Measurements from ENCODE around the gene TNS3. TPM values are rescaled to one million over a fixed set of nuclear protein-coding genes. Genes with fewer than 3 reads are reported as not detected.
A peak's percentile ranks its signal among the peaks of the same experiment; 100 is the strongest.
"Not testable (repeated sequence)": the region's sequence is repeated elsewhere in the genome, so short reads cannot be mapped to it uniquely, and the experiment has no call there.

TNS3 gene
- total RNA-seq, 1 experiment from 2014 or later: 97.2 TPM

DNA sequence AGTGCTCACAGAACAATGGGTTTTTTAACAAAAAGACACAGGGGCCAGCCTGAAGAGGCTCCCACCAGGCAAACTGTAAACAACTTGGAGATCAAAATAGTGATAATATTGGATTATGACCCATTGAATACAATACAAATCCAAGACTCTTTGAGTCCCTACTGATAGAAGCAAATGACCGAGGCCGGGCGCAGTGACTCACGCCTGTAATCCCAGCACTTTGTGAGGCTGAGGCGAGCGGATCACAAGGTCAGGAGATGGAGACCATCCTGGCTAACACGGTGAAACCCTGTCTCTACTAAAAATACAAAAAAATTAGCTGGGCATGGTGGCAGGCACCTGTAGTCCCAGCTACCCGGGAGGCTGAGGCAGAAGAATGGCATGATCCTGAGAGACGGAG lies 40.4 kb downstream of the TNS3 start:
- not testable (repeated sequence) for DNase-seq (ENCODE audit: low spot score)

DNA sequence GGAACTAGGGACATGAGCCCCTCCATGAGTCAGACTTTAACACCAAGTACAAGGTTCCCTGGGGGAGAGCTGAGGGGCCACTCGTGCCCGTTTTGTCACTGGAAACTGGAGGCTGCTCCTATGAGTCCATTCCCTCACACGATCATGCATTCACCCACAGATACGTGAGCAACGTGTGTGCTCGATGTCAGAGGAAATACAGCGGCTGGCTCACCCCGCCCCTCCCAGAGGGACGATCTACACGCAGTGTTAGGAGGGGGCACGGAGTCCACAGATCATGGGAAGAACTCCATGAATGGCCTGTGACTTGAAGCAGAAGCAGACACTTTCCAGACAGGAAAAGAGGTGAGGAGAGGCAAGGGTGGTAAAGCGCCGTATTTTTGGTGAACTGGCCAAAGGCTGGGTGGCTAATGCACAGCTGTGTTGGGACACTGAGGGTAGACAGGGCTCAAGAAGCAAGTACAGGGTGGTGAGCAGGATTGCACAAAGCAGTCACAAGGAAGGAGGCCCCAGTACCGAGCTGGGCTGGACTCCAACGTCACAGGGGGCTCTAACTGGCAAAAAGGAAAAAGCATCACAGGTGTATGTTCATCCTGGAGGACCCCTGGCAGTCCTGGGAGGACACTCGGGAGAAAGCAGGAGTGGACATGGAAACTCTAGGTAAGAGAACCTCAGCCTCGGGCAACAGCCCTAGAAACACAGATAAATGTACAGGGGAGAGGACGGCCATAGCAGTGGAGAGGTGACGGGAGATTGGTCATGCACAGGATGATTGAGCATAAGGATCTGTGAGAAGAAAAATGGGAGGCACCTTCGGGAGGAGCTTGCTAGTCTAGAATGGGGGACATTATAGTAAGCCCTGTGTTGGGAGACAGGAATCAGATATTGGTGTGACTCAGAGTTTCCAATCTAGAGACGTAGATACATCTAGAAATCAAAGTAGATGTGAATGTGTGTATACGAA lies 41.2 kb downstream of the TNS3 start:
- no peak for DNase-seq (ENCODE audit: low spot score)

DNA sequence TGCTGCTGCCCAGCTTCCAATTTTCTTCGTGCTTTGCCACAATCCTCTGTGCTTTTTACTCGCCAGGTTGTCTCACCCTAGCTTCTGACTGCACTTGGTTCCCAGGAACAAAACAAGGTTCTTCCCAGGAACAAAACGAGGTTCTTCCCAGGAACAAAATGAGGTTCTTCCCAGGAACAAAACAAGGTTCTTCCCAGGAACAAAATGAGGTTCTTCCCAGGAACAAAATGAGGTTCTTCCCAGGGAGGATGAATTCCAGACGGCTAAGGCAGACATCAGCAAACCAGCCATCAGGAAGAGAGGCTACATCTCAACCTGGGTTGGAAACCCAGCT lies 41.9 kb downstream of the TNS3 start:
- DNase-seq (ENCODE audit: low spot score): no peak

DNA sequence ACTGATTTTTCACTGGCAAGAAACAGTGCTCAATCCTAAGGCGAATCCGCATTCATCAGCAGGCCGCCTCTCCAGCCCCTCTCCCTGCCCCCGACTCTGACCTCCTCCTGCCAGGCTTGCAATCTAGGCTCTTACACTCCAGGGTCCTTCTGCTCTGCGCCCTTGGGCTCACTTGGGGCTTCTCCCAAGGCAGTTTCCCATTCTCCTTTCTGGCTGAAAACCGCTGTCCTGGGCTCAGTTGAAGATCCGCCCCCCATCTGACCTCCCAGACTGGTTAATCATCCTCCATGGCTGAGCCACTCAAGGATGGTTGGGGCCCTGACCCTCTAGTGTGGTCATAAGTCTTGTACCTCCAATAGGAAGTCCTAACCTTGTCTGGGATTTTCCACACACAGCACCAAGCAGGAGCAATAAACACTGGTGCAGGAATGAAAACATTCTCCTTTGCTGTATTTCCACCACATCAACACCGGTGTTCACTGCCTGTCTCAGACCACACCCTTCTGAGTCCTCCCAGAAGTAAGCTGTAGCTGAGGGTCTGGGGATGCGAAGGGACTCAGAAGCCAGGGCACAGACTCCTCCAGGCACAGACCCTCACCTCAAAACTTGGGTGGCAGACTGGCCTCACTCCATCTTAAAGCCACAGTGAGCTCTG lies 42.4 kb downstream of the TNS3 start:
- DNase-seq (ENCODE audit: low spot score): peak; percentile 63

DNA sequence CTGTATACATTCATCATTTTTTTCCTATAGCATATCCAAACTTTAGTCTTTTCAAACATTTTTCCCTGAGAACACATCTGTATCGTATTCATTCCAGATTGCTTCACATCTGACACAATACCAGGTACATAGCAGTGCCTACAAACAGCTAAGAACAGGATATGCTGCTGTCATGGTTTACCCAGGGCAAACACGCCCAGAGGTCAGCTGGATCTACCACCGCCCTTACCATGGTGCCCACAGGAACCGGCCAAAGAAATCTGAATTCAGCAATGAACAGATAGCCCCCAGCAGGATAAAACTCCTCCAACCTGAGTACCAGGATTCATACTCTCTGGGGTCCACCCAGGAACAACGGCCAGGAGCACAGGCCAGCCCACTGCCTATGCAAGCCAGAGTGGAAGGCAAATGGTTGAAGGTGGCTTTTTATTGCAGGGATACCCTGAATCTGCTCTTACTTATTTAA lies 43.0 kb downstream of the TNS3 start:
- DNase-seq (ENCODE audit: low spot score): no peak

DNA sequence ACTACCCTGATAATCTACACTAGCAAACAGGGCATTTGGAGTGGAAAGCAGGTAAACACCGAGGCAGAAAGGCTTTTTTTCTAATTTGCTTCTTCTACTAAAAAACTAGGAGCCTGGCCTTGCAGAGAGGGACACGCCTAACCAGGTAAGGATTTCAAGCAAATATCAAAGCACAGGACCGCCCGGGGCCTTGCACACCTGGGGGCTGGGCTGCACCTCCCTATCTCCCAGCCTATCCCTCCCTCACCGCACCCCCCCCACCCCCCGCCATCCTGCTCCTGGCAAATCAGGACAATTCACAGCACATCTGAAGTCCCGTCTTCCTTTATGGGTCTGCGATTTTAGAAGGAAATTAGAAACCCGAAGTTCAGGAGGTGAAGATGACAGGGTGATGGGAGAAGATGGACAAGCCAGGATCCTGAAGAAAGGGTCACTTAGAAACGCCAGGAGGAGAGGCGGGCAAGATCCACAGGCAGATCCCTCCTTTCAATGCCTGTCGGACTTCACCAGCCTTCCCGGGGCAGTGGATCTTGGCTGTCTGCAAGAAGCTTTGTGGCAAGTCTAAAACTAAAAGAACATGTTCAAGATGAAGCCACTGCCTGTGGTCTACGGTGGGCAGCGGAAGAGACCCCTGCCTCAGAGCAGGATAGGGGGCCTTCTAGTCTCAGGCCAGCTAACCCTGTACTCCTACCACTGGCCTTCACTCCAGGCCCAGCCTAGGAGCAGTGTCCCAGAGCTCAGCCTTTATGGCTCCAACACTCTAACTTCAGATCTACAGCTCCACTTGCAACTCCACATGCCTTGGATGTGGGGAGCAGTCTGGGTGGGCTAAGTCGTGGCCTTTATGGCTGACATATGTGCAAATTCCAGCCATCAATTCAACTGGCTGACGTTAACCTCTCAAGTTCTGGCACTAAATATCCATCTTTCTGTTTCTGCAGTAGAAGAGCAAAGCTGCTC lies 43.9 kb downstream of the TNS3 start:
- no peak for DNase-seq (ENCODE audit: low spot score)

DNA sequence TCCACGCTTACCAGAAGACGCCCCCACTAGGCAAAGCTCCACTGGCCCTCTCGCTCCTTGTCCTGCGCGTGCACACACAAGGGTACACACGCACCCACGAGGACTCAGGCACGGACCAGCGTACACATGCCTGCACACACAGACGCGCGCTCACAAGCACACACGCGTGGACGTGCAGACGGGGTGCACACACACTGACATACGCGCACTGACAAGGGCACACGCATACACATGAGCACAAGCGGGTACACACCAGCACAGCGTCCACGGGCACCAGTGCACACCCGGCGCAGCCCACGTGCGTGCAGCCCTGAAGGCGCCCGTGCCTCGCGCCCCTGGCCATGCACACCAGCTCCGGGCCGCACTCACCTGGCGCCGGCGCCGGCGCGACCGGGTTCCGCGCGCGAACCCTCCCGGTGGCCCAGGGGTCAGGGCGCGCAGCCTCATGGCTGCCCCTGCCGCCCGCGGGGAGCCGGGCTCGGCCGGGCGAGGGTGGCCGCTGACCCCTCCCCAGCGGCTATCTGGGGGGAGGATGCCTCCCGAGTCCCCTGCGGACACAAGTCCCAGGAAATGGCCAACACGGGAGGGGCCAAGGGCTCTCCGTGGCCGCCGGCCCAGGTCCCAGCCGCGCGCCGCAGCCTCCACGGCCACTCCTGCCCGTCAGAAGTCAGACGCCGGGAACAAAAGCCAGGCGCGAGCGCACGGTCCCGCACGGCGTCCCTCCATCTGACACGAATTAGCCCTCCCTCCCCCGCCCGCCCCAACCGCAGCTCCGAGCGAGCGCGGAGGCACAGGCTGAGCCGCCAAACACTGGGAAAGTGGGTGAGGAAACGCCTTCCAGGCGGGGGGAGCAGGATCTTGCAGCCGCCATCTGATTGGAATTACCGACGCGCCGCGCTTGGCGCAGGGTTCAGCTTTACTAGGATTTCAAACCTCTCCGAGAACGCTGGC lies 45.0 kb downstream of the TNS3 start:
- no peak for DNase-seq (ENCODE audit: low spot score)

DNA sequence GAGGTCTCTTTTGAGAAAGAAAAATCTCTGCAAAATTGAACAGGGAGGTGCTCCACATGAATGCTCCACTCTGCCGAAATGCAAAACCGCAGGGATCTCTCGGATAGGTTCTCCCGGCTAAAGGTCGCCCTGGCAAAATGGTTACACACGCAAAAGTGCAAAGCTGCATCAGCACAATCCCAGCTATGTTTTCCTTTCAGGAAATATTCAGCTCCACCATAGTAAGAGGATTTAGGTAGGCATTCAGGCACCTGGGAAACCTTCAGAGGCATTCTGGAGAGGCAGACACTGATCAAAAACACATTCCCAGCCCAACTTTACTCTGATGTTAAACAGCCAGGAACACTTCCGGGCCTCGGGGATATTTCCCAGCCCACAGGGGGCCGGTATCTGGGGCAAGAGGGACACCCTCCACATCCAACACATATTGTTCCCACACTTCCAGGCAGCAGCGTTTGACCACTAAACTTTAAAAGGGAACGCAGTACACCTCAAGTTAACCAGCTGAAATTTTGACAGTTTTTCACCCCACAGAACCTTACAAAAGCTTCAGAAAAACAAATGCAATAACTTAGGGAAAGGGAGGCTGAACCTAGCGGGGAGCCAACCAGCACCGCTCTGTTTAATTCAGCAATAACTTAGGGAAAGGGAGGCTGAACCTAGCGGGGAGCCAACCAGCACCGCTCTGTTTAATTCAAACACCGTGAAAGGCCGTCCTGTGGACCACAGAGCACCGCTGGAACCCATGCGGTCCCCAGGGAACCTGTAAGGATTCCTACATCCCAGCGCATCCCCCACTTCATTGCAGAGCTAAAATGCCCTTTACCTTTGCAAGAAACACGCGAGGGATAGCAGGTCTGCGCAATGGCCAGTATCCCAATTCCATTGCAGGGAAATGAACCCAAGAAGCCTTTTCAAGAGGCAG lies 45.9 kb downstream of the TNS3 start:
- no peak for DNase-seq (ENCODE audit: low spot score)

DNA sequence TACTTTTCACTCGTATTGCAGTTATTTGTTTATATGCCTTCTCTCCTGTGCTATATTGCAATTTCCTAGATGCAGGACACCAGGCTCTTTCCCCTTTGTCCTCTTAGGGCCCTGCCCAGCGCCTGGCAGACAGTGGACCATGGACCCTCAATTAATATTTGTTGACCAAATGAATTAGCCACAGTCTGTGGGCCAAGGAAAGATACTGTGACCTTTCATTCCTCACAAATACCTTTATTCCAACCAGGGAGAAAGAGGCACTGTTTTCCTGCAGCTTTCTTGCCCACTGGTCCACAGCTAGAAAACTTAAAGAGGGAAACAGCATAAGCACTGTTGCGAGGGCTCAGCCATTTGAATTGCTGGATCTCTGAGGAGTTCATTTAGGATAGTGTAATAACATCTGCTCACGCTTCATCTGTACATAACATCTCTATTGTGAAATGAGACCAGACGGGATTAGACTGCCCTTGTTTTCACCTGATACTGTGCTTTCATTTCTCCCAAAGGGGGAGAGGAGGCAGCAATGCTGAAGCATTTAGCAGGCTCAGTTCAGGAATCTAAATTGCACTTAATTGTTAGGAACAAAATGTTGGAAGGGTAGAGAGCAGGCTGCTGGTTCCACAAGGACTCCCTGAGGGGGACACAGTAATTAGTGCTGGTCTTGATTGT lies 46.7 kb downstream of the TNS3 start:
- DNase-seq (ENCODE audit: low spot score): no peak

DNA sequence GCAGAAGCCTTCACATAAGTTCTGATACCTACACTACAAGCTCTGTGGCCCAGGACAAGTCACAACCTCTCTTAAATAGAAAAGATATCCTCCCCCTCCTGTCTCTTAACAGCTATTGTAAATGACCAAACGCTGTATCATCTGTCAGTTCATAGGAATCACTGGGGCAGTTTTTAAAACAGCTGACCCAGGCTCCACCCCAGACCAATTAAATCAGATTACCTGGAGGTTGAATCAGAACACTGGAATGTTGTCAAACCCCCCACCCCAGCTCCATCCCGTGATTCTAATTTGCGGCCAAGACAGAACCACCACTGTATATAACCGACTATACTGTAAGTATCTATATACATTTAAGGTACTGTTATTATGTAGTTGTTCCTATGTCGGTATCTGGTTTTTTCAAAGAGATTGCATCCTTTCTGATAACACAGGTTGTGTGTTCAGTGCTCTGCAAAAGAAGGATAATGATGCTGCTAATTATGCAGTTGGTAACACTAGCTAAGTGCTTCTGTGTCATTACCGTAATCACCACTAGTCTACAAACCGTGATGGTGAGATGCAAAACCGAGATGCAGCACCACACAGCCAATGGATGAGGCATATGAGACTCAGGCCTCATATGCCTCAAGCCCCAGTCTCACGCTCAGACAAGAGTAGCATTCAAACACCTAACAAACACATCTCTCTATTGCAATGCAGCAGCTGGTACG lies 47.4 kb downstream of the TNS3 start:
- peak; percentile 96 for DNase-seq (ENCODE audit: low spot score)

DNA sequence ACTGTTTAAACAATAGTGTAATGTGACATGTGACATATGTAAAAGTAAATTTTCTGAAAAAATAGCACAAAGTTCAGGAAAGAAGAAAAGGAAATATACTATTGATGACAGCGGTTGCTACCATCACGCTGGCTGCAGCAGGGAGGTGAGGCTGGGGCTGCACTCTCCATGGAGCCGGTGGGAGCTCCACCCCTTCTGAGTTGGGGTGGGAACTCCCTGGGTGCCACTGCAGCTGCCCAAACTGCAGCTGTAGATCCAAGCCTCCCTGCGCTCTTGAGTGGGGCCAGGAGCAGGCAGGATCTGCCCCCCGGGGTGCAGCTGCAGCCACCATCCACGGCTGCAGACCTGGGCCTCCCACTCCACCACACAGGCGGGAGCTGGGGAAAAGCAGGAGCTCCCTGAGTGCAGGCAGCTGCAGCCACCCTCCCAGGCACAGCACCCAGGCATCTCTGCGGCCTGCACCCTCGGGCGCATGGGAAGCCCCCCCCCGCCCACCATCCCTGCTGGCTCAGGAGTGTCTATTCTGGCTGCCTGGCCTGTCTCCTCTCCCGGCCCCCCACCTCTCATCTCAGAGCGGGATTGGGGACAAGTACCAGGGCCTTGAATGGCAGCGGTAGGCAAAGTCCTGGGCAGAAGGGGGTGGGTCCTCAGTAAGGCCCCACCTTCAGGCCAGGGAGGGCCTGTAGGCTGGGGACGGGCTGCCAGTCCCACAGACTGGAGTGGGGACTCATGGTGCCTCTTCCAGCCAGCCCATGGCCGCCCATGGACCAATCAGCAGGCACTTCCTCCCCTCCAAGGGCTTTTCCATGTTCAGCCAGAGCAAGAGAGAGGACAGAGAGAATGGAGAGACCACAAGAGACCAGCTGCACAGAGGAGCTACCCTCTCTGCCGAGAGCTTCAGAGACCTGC lies 50.1 kb downstream of the TNS3 start:
- no peak for DNase-seq (ENCODE audit: low spot score)

DNA sequence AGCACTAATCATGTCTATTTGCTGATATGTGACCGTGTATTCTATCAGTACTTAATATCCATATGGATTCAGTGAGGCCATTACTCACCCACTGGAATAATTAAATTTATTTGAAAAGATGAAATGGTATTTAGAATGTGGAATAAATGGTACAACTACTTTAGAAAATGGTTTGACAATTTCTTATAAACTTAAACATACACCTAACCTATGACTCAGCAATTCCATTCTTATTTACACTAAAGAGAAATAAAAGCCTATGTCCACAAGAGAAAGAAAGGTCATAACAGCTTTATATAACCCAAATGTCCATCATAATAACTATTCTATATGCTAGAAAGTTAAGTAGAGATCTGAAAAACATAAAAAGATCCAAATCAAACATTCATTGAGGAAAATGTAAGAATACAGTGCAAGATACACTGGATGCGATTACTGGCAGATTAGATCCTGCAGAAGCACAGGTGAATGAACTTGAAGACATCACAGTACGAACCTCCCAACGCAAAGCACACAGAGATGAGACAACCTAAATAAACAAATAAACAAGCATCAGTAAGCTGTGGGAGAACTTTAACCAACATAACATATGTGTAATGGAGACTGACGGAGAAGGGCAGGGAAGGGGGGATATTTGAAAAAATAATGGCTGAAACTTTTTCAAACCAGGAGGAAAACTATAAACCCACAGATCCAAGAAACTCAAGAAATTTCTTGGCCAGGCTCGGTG lies 51.9 kb downstream of the TNS3 start:
- no peak for DNase-seq (ENCODE audit: low spot score)

DNA sequence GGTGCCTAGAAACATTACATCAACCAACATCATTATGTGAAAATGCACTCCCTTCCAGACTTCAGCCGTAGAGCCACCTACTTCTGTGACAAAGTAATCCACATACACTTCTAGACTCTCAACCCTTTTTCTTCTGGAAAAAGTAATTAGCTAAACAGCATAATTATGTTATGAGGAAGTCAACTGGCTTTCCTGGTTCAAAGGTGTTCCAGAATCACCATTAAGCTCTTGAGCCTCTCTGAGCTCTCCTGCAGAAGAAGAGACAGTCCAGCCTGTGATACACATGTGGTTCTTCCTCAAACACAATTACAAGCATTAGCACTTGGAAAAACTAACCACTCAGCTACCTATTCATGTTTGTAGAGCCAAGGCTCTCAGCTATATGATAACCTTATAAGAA lies 52.5 kb downstream of the TNS3 start:
- DNase-seq (ENCODE audit: low spot score): no peak

DNA sequence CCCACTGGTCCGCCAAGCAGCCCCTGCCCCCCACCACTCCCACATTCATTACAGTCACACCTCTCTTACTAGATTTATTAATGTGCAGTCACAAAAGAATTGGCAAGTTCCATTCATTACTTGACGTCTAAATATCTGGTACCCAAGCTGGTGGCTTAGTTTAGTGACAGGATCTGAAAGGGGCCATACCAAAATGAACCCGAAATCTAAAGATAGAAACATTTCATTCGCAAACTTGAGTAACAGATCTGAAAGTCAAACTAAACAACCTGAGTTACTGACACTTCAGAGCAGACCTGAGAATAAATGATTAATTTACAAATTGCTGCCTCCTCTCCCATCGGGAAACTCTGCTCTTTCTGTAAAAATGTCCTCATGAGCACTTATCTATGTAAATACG lies 53.4 kb downstream of the TNS3 start:
- DNase-seq (ENCODE audit: low spot score): no peak

DNA sequence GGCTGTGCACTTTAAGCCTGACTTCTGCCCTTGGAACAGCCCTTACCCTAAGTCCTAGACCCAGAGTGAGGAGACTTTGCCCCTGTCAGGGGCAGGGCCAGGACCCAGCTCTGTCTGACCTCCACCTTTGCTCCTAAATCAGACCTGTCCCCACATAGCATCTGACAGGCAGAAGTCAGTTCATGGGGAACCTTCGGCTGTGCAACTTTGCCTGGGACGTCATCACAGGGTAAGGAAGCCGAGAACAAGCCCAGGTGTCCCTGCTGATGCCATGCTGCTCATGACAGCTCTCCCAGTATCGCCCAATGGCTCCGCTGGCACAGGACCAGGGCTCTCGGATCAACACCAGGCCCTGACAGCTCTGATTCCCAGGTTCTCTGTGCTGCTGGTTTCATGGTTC lies 55.4 kb downstream of the TNS3 start:
- DNase-seq (ENCODE audit: low spot score): no peak

DNA sequence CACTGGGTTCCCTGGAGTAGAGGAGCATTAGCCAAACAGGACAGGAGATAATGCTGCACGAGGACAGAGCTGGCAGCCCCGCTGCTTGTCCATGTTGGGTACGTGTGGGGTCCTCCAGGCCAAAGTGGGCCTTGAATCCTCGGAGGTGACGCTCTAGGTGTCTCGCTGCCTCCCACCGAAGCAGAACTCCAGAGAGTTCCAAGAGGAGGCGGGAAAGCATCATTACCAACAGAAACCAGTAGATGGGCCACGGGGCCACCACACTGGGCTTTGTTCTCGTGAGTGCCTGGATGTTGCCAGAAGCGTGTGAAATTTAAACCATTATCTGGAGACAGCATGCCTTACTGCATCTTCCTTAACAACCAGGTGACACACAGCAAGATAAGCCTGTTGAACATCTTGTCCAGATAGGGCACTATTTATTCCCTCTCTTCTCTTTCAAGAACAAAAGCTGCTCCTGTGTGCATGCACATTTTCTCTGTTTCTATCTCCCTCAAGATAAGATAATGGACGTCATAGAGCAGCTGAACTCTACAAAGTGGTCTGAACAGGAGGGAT lies 56.8 kb downstream of the TNS3 start:
- no peak for DNase-seq (ENCODE audit: low spot score)

Data from A172 (cell line).